ENCODE results near the gene NQO2. TPM values are rescaled to one million over a fixed set of nuclear protein-coding genes. Genes with fewer than 3 reads are reported as not detected.

Gene NQO2
- total RNA-seq, 1 donor from 2014 or later: 19.1 TPM

- no peaks in the 10 kb centered on the region for H3K9me3 Mint-ChIP-seq
- H3K4me1 Mint-ChIP-seq (ENCODE audit: unreplicated experiment): peaks cover 11% of the 10 kb centered on the region
- H3K36me3 Mint-ChIP-seq: no peaks in the 10 kb centered on the region
- peaks cover 8% of the 10 kb centered on the region for H3K27me3 Mint-ChIP-seq
- no peak overlapping the region for H3K4me3 Mint-ChIP-seq
- H3K27ac Mint-ChIP-seq: no peak overlapping the region
- no peak for TF ChIP-seq CTCF (conservative IDR thresholded peaks at IDR 0.05)
- DNase-seq (ENCODE audit: extremely low spot score, unreplicated experiment): no peak
Measured at GRCh38 chr6:3036861-3037637, 37.4 kb downstream of the NQO2 start.

GRCh38 chr6:3037638-3038365 lies 38.1 kb downstream of the NQO2 start:
- peaks cover 8% of the 10 kb centered on the region for H3K27me3 Mint-ChIP-seq
- no peaks in the 10 kb centered on the region for H3K9me3 Mint-ChIP-seq
- H3K4me3 Mint-ChIP-seq: no peak overlapping the region
- H3K27ac Mint-ChIP-seq: no peak overlapping the region
- no peaks in the 10 kb centered on the region for H3K36me3 Mint-ChIP-seq
- DNase-seq (ENCODE audit: extremely low spot score, unreplicated experiment): no peak
- peaks cover 11% of the 10 kb centered on the region for H3K4me1 Mint-ChIP-seq (ENCODE audit: unreplicated experiment)
- TF ChIP-seq CTCF (conservative IDR thresholded peaks at IDR 0.05): no peak

- no peak for TF ChIP-seq CTCF (conservative IDR thresholded peaks at IDR 0.05)
- Mint-ChIP-seq H3K4me3 (no peak overlapping the region), H3K27me3 (peaks cover 8% of the 10 kb centered on the region), H3K4me1 (ENCODE audit: unreplicated experiment) (peaks cover 11% of the 10 kb centered on the region), H3K27ac (no peak overlapping the region), H3K9me3 (no peaks in the 10 kb centered on the region), H3K36me3 (no peaks in the 10 kb centered on the region)
- DNase-seq (ENCODE audit: extremely low spot score, unreplicated experiment): no peak
Measured at GRCh38 chr6:3039384-3039783, 39.7 kb downstream of the NQO2 start.

GRCh38 chr6:3041147-3041546 lies 41.5 kb downstream of the NQO2 start:
- H3K27ac Mint-ChIP-seq: no peak overlapping the region

GRCh38 chr6:3041606-3042005 lies 41.9 kb downstream of the NQO2 start:
- no peaks in the 10 kb centered on the region for H3K9me3 Mint-ChIP-seq
- no peaks in the 10 kb centered on the region for H3K36me3 Mint-ChIP-seq
- DNase-seq (ENCODE audit: extremely low spot score, unreplicated experiment): no peak
- TF ChIP-seq CTCF (conservative IDR thresholded peaks at IDR 0.05): no peak
- H3K27me3 Mint-ChIP-seq: peaks cover 11% of the 10 kb centered on the region
- no peak overlapping the region for H3K27ac Mint-ChIP-seq
- H3K4me1 Mint-ChIP-seq (ENCODE audit: unreplicated experiment): peaks cover 11% of the 10 kb centered on the region
- H3K4me3 Mint-ChIP-seq: no peak overlapping the region

More at GRCh38 chr6:3041147-3041546, 41.5 kb downstream of the NQO2 start:
- Mint-ChIP-seq H3K27me3 (peaks cover 9% of the 10 kb centered on the region), H3K9me3 (no peaks in the 10 kb centered on the region), H3K4me1 (ENCODE audit: unreplicated experiment) (peaks cover 11% of the 10 kb centered on the region), H3K36me3 (no peaks in the 10 kb centered on the region), H3K4me3 (no peak overlapping the region)
- no peak for TF ChIP-seq CTCF (conservative IDR thresholded peaks at IDR 0.05)
- no peak for DNase-seq (ENCODE audit: extremely low spot score, unreplicated experiment)

All from type B pancreatic cell (in vitro differentiated cells).